Activated CD8-positive, alpha-beta memory T cell treated with anti-CD3 and anti-CD28 coated beads, Interleukin-2, amount 50 U/mL, for 4 hours (primary cell): ENCODE measurements around the gene RABGEF1.
A peak's percentile ranks its signal among the peaks of the same experiment; 100 is the strongest.
"Not testable (repeated sequence)": the region's sequence is repeated elsewhere in the genome, so short reads cannot be mapped to it uniquely, and the experiment has no call there.

Source experiments
- DNase-seq: peaks from one replicate; pipeline ENCODE4 v3.0.0-alpha.2; 2020

The RABGEF1 gene

DNA sequence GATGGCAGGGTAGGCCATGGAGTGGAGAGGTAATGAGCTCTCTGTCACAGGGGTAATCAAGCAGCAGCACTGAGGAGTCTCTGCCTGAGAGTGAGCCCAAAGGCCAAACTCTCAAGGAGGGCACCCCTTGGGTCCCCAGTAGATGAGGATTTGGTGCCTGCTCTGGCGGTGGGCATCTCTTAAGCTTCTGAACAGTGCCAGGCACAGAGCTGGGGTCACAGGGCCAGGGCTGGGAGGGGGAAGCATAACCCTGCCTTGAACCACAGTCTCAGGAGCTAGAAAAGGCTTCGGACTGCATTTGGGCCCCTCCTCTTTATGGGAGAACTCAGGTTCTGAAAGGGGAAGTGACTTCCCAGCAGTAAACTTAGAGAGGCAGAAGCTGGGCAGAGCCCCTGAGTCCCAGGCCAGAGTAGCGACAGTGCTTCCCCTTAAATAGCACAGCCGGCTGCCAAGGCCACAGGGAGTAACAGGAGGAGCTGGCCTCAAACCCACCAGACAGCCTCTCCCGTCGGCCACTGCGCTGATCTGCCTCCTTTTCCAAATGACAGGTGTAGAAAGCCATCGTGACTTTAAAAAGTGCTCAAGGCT lies 76.8 kb downstream of the RABGEF1 start:
- not testable (repeated sequence) for DNase-seq

DNA sequence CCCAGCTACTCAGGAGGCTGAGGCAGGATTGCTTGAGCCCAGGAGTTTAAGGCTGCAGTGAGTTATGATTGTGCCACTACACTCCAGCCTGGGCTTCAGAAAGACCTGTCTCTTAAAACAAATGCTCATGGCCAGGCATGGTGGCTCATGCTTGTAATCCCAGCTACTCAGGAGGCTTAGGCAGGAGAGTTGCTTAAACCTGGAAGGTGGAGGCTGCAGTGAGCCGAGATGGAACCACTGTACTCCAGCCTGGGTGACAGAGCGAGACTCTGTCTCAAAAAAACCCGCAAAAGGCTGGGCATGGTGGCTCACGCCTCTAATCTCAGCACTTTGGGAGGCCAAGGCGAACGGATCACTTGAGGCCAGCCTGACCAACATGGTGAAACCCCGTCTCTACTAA lies 77.4 kb downstream of the RABGEF1 start:
- DNase-seq: not testable (repeated sequence)

- no peak for DNase-seq
These were observed 83.5 kb downstream of the RABGEF1 start for GRCh38 chr7:66824041-66824440.

DNA sequence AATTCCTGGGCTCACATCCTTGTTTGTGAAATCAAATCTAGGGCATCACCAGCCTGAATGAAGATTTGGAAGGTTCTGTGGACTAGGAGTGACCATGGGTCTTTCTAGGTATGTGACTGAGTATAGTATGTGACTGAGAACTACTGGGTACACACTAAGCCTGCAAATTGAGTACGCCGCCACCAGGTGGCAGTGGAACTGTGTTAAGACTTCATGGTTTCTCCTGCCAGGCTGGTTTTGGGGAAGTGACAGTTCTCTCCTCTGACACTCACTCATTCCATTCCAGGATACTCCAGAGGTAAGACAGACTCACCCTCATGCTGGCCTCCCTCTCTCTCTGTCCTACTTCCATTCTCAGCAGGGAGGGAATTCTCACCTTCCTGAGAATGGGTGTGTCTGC lies 85.0 kb downstream of the RABGEF1 start:
- peak; percentile 28 for DNase-seq

DNA sequence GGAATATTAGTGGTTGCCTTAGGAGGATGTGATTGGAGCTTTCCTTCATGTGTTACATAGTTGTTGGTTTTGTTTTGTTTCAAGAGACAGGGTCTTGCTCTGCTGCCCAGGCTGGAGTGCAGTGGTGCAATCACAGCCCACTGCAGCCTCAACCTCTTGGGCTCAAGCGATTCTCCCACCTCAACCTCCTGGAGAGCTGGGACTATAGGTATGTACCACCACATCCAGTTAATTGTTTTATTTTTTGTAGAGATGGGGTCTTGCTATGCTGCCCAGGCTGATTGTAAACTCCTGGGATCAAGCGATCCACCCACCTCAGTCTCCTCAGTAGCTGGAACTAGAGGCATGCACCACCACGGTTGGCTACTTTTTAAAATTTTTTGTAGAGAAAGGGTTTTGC lies 86.1 kb downstream of the RABGEF1 start:
- no peak for DNase-seq

- DNase-seq: not testable (repeated sequence)
These were observed 90.4 kb downstream of the RABGEF1 start for GRCh38 chr7:66830976-66831375.

- no peak for DNase-seq
These were observed 92.2 kb downstream of the RABGEF1 start for GRCh38 chr7:66832531-66833351.

GRCh38 chr7:66837007-66837406 lies 96.5 kb downstream of the RABGEF1 start:
- DNase-seq: no peak

DNA sequence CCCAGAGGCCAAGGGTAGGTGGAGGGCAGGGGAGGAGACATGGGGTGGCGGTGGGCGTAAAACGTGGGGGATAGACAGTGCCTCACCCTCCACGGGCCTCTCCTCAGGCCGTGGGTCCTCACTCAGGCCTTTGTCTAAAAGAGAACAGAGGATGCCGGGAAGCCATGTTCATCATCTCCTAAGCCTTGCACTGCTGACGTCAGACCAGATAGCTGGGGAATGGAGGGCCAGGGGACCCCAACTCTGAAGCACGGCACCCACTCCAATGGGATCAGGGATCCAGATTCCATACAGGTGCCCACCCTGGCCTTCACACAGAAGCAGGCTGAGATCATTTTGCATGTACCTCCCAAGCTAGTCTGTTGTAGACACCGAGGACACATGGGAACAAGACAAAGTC lies 97.1 kb downstream of the RABGEF1 start:
- no peak for DNase-seq

DNA sequence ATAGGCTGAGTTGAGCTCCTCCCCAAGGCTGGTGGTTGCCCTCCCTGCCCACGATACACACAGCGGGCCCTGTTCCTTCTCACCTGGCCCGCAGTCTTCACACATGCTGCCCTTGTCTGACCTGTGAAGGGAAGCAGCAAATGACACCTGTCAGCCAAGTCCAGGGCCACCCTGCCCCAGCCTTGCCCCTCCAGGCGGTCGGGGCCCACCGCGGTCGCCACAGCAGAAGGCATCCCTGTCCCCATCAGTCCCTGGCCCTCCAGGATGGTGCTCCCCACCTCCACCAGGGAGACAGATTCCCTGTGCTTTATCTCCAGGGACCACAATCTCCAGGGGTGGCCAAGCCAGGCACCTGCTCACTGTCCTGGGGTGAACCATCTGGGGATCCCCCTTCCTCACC lies 99.3 kb downstream of the RABGEF1 start:
- DNase-seq: no peak

DNA sequence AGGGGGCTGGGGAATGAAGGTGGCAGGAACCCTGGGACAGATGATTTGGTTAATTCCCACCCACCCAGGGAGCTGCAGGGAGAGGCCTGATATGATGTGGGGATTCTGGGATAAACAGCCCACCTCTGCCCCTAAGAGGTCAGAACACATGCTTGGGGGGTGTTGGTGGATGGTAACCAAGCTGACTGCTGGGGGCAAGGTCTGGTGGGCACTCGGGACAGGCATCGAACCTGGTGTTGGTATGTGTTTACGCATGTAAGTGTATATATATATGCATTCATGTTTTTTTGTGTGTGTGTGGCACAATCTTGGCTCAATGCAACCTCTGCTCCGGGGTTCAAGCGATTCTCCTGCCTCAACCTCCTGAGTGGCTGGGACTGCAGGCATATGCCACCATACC lies 99.8 kb downstream of the RABGEF1 start:
- DNase-seq: no peak

GRCh38 chr7:66841898-66842297 lies 101.4 kb downstream of the RABGEF1 start:
- no peak for DNase-seq

GRCh38 chr7:66843492-66843891 lies 103.0 kb downstream of the RABGEF1 start:
- DNase-seq: not testable (repeated sequence)

DNA sequence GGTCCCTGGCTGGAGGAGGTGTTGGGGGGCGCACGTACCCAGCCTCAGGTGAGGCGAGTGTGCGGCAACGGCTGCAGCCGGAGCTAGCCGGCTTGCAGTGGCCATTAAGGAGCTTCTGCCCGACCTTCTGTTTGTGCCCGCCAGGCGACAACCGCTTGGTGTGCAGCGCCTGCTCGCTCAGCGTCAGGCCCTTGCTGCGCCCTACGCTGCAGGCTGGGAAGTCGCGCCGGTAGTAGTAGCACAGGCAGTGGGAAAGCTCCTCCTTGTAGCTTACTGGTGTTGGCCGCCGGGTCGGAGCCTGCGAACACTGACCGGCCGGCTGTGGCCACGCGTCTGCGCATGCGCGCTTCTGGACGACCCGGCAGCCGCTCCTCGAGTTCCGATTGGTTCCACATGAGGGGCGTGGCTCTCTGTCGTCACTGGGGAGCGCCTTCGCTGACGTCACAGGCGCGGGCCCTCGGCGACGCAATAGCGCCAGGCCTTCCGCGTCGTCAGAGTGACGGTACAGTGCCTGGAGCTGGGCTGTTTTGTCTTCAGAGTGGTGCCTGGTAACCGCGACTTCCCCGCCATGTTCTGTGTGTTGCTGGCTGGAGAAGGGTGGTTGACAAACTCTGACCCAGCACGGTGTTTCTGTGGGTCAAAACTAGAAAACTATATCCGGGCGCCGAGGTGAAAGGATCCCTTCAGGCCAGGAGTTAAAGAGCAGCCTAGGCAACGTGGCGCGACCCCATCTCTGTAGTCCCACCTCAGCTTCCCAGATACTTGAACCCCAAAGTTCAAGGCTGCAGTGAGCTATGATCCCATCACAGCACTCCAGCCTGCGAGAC lies 104.2 kb downstream of the RABGEF1 start:
- DNase-seq: peak; percentile 99

GRCh38 chr7:66845379-66846095 lies 105.0 kb downstream of the RABGEF1 start:
- no peak for DNase-seq

GRCh38 chr7:66846096-66846445 lies 105.5 kb downstream of the RABGEF1 start:
- not testable (repeated sequence) for DNase-seq

DNA sequence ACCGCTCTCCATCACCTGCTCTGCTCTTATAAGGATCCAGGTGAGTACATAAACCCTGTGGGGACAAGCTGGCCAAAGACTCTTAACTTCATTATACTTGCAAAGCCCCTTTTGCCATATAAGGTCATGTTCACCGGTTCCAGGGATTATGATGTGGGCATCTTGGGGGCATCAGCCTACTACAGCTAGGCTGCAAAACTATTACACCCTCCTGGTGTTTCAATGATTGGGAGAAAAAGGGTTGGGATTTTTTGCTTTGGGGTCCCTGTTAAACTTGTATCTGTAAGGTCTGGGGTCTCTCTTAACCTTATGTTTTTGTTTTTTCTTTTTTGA lies 107.0 kb downstream of the RABGEF1 start:
- DNase-seq: not testable (repeated sequence)

GRCh38 chr7:66847879-66848790 lies 107.6 kb downstream of the RABGEF1 start:
- no peak for DNase-seq

DNA sequence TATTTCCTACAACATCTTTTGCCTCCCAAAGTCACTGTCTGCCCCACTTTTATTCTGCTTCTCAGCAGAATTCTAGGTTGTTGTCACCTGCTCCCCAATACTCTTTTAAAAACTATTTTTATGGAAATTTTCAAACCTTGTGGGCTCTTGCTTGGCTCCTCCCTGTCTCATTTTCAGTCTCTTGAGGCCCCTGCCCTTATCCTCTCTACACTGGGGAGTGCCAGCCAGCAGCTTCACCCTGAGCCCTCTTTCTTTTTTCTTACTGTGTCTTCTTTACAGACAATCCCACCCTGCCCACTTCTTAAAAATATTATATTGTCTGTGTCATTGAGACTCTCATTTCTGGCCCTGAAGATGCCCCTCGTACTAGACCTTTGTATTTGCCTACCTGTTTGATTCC lies 118.8 kb downstream of the RABGEF1 start:
- DNase-seq: no peak

GRCh38 chr7:66859794-66860645 lies 119.5 kb downstream of the RABGEF1 start:
- no peak for DNase-seq

GRCh38 chr7:66860767-66861166 lies 120.2 kb downstream of the RABGEF1 start:
- DNase-seq: no peak
